Effector memory CD4-positive, alpha-beta T cell (primary cell): ENCODE results near the gene RANBP17.

Source experiments
- DNase-seq, 3 donors: peaks; one replicate each; pipeline ENCODE4 v3.0.0-alpha.2; 2020
- H3K27ac ChIP-seq: 2 replicates; pipeline ENCODE4 v1.7.0; 2013; ENCODE audit warnings: mild to moderate bottlenecking, low read length, moderate library complexity; ENCODE audit not compliant: insufficient read depth, poor library complexity, severe bottlenecking
- H3K27me3 ChIP-seq: replicated peaks from 2 replicates; pipeline ENCODE4 v1.7.0; 2013; ENCODE audit warnings: mild to moderate bottlenecking, low read length; ENCODE audit not compliant: insufficient read depth, control insufficient read depth, poor library complexity, severe bottlenecking
- H3K36me3 ChIP-seq: 2 replicates; pipeline ENCODE4 v1.7.0; 2013; ENCODE audit warnings: mild to moderate bottlenecking, low read length, moderate library complexity; ENCODE audit not compliant: control insufficient read depth, insufficient read depth
- H3K4me1 ChIP-seq: 2 replicates; pipeline ENCODE4 v1.7.0; 2013; ENCODE audit warnings: low read length, mild to moderate bottlenecking; ENCODE audit not compliant: control insufficient read depth, insufficient read depth, poor library complexity, severe bottlenecking
- H3K4me3 ChIP-seq: 2 replicates; pipeline ENCODE4 v1.7.0; 2013; ENCODE audit warnings: low read length, low read depth, mild to moderate bottlenecking; ENCODE audit not compliant: insufficient read depth, poor library complexity, severe bottlenecking
- H3K9me3 ChIP-seq: 2 replicates; pipeline ENCODE4 v1.7.0; 2013; ENCODE audit warnings: mild to moderate bottlenecking, low read length, moderate library complexity; ENCODE audit not compliant: control insufficient read depth

Gene RANBP17

DNA sequence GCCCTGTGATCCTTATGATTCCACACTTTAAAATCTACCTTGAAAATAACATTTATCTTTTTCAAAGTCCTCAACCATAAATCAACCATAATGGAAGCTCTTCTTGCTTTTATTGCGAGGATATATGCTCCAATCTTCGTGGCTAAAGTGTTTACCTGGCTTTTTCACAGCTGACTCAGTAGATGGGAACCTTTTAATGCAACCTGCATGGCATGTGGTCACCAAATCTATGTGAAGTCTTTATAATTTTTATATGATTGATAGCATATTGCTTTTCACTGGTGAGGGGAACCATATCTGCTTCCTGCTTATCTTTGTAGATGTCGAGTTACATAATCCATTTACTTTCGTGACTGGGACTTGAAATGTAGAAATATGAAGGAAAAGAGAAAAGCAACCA lies 400.1 kb downstream of the RANBP17 start:
- H3K36me3 ChIP-seq: no peaks in the 10 kb centered on the region
- no peaks in the 10 kb centered on the region for H3K27me3 ChIP-seq
- H3K4me3 ChIP-seq: no peak overlapping the region
- H3K4me1 ChIP-seq: no peaks in the 10 kb centered on the region
- H3K9me3 ChIP-seq: no peaks in the 10 kb centered on the region
- no peak overlapping the region for H3K27ac ChIP-seq
- no peak for DNase-seq

GRCh38 chr5:171263181-171263580 lies 401.4 kb downstream of the RANBP17 start:
- no peaks in the 10 kb centered on the region for H3K4me1 ChIP-seq
- H3K36me3 ChIP-seq: no peaks in the 10 kb centered on the region

GRCh38 chr5:171264843-171265242 lies 403.0 kb downstream of the RANBP17 start:
- H3K4me1 ChIP-seq: no peaks in the 10 kb centered on the region
- no peak for DNase-seq
- H3K36me3 ChIP-seq: no peaks in the 10 kb centered on the region
- H3K4me3 ChIP-seq: no peak overlapping the region
- H3K27me3 ChIP-seq: no peaks in the 10 kb centered on the region
- H3K9me3 ChIP-seq: no peaks in the 10 kb centered on the region
- H3K27ac ChIP-seq: no peak overlapping the region

More at GRCh38 chr5:171263181-171263580, 401.4 kb downstream of the RANBP17 start:
- Histone ChIP-seq H3K4me3 (no peak overlapping the region), H3K27ac (no peak overlapping the region), H3K27me3 (no peaks in the 10 kb centered on the region), H3K9me3 (no peaks in the 10 kb centered on the region)
- DNase-seq: no peak

DNA sequence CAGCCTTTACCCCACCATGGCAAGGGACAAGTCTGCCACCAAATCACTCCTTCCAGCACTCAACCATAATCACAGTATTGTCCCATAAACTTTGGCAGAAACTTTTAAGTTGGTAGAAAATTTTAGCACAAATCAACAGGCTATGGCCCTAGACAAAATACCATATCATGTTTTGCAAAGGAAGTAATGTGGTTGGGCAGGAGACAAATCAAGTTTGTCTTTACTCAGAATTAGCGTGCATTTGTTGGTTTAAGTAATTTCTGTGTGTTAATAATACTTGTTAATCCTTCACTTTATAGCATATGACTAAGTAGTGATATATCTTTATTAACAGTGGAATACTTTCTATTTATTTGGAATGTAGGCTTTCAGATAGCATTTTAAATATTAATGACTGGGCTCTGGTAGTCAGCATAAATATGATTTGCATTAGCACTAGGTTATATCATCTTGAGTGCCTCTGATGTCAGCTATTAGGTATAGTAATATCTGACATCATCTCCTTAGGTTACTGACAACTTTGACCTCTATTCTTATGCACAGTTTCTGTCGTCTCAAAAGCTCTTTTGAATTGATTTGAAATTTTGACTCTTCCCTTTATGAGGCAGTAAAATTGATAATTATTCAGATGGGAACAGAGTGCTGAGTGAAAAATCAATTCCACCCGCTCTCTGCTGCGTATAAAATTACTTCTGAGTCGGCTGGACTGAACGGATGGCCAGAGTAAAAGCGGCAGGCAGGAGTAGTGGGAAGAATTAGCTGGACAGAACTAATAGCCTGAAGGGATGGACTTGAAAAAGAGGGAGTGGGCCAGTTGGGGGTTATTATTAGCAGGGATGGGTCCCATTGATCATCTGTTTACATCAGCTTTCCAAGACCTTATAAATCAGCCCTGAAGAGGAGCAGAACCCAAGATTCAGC lies 407.1 kb downstream of the RANBP17 start:
- Histone ChIP-seq H3K9me3 (no peaks in the 10 kb centered on the region), H3K27me3 (no peaks in the 10 kb centered on the region), H3K36me3 (no peaks in the 10 kb centered on the region), H3K4me1 (no peaks in the 10 kb centered on the region), H3K27ac (no peak overlapping the region), H3K4me3 (no peak overlapping the region)
- DNase-seq: no peak

- Histone ChIP-seq H3K27me3 (no peaks in the 10 kb centered on the region), H3K4me1 (no peaks in the 10 kb centered on the region), H3K4me3 (no peak overlapping the region), H3K9me3 (no peaks in the 10 kb centered on the region), H3K36me3 (no peaks in the 10 kb centered on the region), H3K27ac (no peak overlapping the region)
- DNase-seq: no peak
Measured at GRCh38 chr5:171269717-171270116, 407.9 kb downstream of the RANBP17 start.

DNA sequence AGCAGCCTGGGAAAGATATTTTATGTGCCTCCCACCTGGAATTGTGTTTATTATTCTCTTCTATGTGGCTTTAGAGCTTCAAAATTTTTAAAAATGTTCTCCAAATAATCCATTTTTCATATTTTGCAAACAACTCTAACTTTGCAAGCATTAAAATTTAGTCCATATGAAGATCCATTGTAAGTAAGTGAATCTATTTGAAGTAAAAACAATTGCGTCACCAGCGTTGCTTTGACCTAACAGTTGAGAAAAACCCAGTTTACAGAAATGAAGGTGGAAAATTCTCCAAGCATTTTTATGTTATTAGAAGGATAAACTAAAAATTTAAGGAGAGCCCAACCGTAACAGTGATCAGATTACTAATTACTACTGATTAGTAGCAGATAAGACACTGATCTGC lies 408.3 kb downstream of the RANBP17 start:
- H3K27me3 ChIP-seq: no peaks in the 10 kb centered on the region
- H3K4me3 ChIP-seq: no peak overlapping the region
- H3K36me3 ChIP-seq: no peaks in the 10 kb centered on the region
- no peaks in the 10 kb centered on the region for H3K9me3 ChIP-seq
- no peaks in the 10 kb centered on the region for H3K4me1 ChIP-seq
- H3K27ac ChIP-seq: no peak overlapping the region
- no peak for DNase-seq

DNA sequence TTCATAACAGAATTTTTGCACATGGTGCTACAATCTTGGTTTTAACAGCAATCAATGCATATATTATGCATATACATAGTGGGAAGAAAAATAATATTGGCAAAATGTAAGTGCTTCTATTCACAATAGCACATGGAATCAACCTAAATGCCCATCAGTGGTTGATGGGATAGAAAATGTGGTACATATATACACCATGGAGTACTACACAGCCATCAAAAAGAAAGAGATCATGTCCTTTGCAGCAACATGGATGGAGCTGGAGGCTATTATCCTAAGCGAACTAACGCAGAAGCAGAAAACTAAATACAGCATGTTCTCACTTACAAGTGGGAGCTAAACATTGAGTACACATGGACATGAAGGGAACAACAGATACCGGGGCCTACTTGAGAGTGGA lies 410.0 kb downstream of the RANBP17 start:
- Histone ChIP-seq H3K9me3 (no peaks in the 10 kb centered on the region), H3K27ac (no peak overlapping the region), H3K36me3 (no peaks in the 10 kb centered on the region), H3K27me3 (no peaks in the 10 kb centered on the region), H3K4me3 (no peak overlapping the region), H3K4me1 (no peaks in the 10 kb centered on the region)
- DNase-seq: no peak

DNA sequence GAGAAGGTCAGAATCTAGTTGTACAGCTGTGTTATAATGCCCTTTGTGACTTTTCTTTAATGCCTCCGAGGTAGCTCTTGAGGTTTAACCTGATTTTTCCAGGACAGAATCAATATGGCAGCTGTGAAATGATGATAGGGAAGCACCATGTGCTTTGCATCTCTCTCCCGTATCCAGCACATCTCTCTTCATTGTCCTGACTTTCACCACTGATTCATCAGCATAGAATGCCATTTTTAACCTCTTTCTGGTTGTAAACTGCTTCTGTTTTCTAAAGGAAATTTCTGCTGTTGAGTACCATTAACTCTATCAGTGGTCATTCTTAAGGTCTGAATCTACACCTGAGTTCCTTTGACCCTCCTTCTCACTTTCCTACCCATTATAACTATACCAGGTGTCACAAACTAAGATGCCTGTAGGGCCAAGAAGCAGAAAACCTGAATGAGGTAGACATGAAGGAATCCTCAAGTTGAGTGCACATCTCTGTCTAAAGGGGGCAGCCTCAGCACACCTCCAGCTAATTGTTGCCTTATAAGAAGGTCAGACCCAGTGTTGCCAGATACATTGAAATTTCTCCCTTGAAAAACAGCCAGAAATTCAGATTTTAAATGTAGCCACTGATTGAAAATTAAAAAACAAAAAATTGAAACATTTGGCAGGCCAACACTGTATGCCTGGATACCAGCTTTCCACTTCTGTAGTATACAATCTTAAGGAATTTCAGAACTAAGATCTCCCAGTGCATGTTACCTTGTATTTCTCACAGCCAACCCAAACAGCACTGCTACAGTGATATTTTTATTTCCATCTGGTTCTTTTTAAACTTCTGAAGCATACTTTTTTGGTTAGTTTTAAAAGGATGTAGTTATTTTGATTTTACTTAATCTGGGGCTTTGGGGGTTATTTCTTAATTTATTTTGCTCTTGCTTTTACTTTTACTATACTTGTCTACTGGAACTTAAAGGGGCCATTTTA lies 411.5 kb downstream of the RANBP17 start:
- no peak overlapping the region for H3K27ac ChIP-seq
- no peaks in the 10 kb centered on the region for H3K36me3 ChIP-seq
- no peaks in the 10 kb centered on the region for H3K9me3 ChIP-seq
- DNase-seq: no peak
- H3K4me1 ChIP-seq: no peaks in the 10 kb centered on the region
- H3K27me3 ChIP-seq: no peaks in the 10 kb centered on the region
- H3K4me3 ChIP-seq: no peak overlapping the region

DNA sequence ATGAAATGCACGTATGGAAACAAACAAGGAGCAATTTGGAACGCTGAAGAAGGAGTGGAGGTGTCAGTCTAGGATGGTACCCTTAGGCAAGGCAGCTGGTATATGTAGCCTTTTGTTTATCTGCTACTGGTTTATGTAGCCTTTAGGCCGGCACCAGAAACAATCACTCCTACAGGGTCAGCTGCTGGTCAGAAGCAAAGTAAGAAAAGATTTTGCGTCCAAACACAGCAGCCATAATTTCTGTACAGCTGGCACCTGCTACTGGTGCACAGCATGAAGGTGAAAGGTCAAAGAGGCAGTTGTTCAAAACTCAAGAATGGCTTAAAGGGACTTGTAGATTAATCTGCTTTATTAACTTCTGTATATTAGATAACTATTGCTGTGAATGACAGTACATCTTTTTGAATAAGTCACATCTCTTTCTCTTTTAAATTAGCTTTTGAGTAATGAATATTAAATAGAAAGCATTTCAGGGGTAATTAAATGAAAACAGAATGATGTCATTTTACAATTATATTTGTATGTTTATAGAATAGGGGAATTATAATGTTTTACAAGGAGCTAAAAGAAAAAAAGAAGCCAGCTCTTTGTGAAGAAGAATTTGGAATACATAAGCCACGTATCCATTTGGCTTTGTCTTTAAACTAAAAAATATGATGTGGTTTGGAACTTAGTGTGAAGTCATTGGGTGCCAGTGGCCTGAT lies 414.2 kb downstream of the RANBP17 start:
- Histone ChIP-seq H3K36me3 (no peaks in the 10 kb centered on the region), H3K4me1 (no peaks in the 10 kb centered on the region), H3K4me3 (no peak overlapping the region), H3K27me3 (no peaks in the 10 kb centered on the region), H3K9me3 (no peaks in the 10 kb centered on the region), H3K27ac (no peak overlapping the region)
- no peak for DNase-seq
